ENCODE results near the gene KCNE4. TPM values are rescaled to one million over a fixed set of nuclear protein-coding genes. Genes with fewer than 3 reads are reported as not detected.

KCNE4 gene
- polyA plus RNA-seq, 3 donors = 10.7 to 15.3 (median 13.5) TPM

GRCh38 chr2:223083402-223084070 is 31.5 kb downstream of the KCNE4 start:
- no peak for DNase-seq

- DNase-seq = no peak
Observed at GRCh38 chr2:223084873-223085272, 32.9 kb downstream of the KCNE4 start.

DNA sequence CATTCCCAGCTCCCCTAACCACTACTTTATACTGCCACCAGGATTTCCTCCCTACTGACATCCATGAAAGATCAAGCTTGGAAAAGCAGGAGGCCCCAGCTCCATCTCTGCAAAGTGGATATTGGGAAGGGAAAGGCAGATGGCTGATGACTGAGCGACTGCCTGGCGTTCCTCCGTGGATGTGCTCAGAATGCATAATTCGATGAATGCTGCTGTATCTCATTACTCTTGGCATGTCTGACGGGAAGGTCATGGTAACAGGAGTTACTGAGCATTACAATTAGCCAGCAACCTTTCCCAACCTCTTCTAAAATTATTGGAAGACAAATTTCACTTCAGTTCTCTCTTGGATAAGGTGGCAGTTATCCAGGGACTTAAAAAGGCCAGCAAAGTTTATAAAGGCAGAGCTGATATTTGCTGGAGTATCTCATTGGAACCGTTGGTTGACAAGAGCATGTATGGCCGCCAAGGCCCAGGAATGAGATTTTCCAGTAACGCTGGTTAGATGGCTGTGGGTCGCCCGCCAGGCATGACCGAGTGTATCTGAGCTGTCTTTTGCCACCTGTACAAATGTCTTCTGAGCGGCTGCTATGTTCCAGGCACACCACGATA is 34.5 kb downstream of the KCNE4 start:
- no peak for DNase-seq

DNA sequence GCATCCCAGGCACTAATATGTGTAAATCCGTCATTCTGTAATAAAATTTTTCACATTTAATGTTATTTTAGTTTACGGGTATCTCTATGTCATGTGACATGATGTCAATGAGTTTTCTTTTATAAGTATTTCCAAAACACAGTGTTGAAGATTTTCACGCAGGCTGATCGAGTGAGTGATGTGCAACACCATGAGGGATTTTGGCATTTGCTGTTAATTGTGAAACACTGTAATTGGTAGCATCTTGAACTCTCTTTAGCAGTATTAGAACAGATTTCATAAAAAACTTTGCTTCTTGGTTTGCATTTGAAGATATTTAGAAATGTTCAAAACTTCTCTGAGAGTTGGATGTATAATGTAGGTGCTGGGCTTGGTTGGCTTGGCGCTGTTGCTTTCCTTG is 35.5 kb downstream of the KCNE4 start:
- DNase-seq = no peak

DNA sequence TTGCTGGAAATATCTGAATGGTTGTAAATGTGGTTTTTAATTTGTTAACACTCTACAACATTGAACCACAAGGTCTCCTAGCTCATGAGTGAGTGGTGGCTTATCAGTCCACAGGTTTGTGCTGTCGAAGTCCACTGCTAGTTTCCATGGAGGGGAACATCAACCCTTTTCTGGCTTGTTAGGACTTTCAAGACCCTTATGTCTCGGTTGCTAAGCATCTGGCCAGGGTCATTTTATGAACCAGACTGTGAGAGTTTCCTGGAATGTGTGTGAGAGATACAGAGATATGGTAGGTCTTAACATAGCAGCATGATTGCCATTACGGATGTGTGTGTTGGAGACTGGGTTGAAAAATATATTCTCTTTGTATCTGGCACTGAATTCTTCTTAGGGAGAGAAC is 36.9 kb downstream of the KCNE4 start:
- no peak for DNase-seq

DNA sequence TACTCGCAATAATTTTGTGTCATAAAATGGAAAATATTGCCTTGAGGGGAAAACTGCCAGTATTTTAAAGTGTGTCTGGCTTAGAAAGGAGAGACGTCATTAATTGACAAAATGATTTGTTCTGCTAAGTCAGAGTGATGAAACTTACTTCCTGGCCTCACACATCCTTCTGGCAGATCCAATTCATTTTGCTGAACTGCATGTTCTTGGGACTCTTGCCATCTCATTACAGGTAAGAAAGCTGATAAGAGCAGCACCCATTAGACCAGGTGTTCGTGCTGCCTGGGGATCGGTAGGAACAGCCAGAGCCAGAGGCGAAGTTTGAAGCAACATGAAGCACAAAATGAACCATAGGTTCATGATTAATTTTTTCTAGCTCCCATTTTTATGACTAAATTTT is 38.0 kb downstream of the KCNE4 start:
- DNase-seq = no peak

DNA sequence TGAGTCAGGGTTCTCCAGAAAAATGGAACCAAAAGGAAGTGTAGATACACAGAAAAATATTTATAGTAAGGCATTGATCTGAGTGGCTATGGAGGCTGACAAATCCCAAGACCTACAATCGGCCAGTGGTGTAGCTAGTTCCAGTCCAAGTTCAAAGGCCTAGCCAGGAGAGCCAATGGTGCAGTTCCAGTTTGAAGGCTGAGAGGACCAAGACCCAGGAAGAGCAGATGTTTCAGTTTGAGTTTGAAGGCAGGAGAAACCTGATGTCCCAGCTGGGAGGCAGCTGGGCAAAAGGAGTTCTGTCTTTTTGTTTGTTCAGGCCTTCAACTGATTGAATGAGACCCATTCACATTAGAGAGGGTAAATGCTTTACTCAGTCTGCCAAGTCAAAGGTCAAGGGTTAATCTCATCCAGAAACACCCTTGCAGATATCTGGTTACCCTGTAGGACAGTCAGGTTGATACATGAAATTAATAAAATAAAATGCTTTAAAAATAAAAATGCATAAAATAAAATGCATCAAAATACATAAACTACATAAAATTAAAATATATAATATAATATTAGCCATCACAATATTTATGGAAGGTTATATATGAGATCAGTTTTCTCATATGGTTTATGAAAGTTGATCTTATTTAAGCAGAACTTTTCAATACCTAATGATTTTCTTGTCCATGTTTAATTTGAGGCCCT is 38.7 kb downstream of the KCNE4 start:
- DNase-seq = no peak

GRCh38 chr2:223092667-223093066 is 40.7 kb downstream of the KCNE4 start:
- DNase-seq = no peak

GRCh38 chr2:223093436-223094241 is 41.6 kb downstream of the KCNE4 start:
- no peak for DNase-seq

- DNase-seq = no peak
Observed at GRCh38 chr2:223095207-223095606, 43.2 kb downstream of the KCNE4 start.

DNA sequence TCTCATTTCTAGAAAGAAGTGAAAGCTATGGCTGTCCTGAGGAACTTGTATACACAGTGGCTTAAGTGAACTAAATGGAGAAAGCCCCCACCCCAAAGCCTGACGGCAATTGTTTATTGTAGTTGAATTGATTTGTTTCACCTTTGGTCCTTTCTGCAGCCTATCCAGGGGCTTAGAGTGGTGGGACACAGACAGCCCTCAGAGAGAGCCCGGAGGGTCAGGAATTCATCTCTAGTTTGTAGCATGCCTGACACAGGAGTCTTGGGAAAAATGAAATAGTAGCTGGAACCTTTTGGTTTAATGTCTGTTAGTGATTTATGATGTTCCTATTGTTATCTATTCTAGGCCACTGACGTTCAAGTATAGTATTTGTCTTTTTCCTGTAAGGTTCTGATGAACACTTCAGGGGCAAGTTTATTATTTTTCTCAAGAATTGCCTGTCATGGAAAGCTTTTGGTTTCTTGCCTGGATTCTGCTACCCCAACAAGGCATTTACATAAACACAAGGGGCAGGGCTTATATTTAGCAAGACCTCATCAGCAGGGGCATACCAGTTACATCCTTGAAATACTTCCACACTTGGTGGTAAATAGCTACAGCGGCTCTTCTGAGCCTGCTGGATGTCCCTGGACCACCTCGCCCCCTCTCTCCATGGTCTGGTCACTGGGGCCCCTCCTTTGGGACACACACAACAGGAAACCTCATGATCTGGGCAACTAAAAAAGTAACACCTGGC is 44.4 kb downstream of the KCNE4 start:
- DNase-seq = no peak

DNA sequence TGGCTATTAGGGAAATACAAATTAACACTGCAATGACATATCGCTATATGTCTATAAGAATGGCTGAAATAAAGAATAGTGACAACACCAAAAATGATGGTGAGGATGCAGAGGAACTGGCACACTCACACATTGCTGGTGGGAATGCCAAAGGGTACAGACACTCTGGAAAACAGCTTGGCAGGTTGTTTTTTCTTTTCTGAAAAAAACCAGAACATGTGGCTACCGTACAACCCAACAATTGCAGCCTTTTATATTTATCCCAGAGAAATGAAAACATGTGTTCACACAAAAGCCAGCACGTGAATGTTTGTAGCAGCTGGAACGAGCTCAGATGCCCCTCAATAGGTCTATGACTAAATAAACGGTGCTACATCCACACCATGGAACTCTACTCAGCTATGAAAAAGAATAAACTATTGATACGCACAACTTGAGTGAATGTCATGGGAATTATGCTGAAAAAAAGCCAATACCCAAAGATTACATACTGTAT is 45.9 kb downstream of the KCNE4 start:
- DNase-seq = no peak

GRCh38 chr2:223099561-223099960 is 47.6 kb downstream of the KCNE4 start:
- no peak for DNase-seq

DNA sequence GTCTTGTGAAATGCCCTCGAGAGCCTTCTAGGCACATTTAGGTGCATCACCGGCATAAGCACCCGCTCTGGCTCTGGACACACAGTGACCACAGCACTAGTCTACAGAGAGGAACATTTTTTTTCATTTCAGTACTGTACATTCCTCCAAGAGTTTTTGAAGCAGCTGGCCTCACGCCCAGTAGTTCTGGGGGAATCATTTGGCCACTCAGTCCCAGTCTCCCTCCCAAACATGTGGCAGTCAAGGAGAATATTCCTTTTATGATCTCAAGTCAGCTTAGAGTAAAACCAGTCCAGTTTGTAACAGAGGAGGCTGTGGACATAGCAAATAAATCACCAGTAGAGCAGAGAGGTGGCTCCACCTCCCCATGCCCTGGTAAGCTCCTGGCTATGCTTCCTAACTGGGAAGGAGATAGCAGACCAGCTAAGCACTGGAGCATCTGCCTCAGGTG is 48.1 kb downstream of the KCNE4 start:
- peak; percentile 79 for DNase-seq

GRCh38 chr2:223101340-223102039 is 49.5 kb downstream of the KCNE4 start:
- no peak for DNase-seq

DNA sequence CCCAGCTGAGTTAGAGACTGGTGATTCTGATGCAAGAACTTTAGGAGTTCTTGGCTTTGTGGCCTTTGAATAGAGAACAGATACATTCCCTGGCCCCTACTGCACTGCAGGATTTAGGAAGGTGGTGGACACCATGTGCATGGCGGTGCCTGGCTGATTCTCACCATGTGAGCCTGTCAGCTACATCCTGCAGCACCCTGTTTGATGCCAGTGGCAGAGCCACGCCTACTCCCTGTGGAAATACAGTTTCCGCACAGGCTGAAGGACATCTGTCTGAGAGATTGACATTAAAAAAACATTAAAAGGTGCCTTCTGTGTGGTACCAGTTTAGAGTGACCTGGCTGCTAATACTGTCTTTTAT is 50.0 kb downstream of the KCNE4 start:
- DNase-seq = no peak

GRCh38 chr2:223102450-223102849 is 50.5 kb downstream of the KCNE4 start:
- no peak for DNase-seq

DNA sequence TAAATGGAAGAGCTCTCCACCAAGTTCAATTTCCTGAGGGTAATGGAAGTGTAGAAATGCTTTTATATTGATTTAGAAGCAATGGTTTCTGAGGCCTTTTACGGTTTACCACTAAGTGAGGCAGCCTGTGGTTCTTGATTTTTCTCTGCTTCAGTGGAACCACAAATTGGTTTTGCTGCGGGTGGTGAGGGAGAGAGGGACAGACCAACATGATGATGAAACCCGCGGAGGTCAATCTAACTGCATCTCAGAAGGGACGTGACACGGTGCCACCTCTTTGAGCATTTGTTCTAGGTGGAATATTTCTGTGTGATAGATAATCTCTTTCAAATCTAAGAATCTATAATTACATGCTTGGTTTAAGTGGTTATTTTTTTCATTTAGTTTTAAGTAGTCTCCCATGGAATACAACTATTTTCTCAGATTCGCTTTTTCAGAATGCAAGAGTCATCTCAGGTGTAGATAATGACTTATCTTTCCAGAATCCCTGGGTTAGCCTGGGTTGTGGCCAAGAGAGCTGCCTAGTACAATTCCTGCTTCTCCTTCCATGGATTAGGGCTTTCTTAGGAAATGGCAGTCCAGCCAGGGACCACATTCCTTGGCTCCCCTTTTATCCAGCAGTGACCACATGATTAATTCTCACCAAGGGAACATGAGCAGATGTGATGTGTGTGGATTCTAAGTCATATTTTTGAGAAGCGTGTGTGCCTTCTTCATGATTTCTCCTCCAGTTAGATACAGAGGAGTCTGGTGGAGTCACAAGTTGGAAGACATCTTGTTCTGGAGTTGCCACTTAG is 52.5 kb downstream of the KCNE4 start:
- DNase-seq = no peak
